GM12878 (cell line): ENCODE data around the gene FAM98C. TPM values are rescaled to one million over a fixed set of nuclear protein-coding genes. Genes with fewer than 3 reads are reported as not detected.
"Not testable (repeated sequence)": the region's sequence is repeated elsewhere in the genome, so short reads cannot be mapped to it uniquely, and the experiment has no call there.

Experiments used
- ATAC-seq: fragments of 200-7000 bp; cut with Tn5 transposase; 3 replicates; pipeline ENCODE4 v1.9.1; 2020; ENCODE audit warnings: mild to moderate bottlenecking, moderate library complexity
- BruUV-seq: library from RNA; stranded (reverse); fragments of 400-500 nt; replicated peaks from 2 replicates; lab custom pipeline; 2021; lab: Mats Ljungman, UMichigan
- CTCF ChIA-PET: fragments of 300-600 bp; sonication (Branson Sonifier 250); formaldehyde crosslinking; extraction: SDS; loops from one replicate; lab custom pipeline; 2021; ENCODE audit warnings: inconsistent platforms; lab: Yijun Ruan, JAX
- POLR2A ChIA-PET: fragments of 350-600 bp; formaldehyde crosslinking; extraction: SDS; loops from one replicate; lab custom pipeline; 2021; ENCODE audit warnings: inconsistent platforms; lab: Charles Lee
- RAD21 ChIA-PET: fragments of 300-600 bp; sonication (Branson Sonifier 250); formaldehyde crosslinking; loops from one replicate; lab custom pipeline; 2023; ENCODE audit warnings: antibody characterized with exemption; ENCODE audit not compliant: unreplicated experiment; lab: Charles Lee
- SMC1A ChIA-PET: fragments of 300-600 bp; sonication (Branson Sonifier 250); formaldehyde crosslinking; loops from one replicate; lab custom pipeline; 2023; ENCODE audit not compliant: unreplicated experiment, uncharacterized antibody; lab: Charles Lee
- DNase-seq: peaks from one replicate; pipeline ENCODE4 v3.0.0-alpha.2; 2011; ENCODE audit warnings: low read depth, low spot score
- FAIRE-seq: peaks from 3 replicates; lab custom pipeline; 2011; peaks lifted over from hg19 to GRCh38; lab: Jason Lieb, UNC
- H2AFZ ChIP-seq: 2 replicates; pipeline ENCODE4 v1.6.0; 2011; ENCODE audit warnings: low read depth, low read length, control low read depth; ENCODE audit not compliant: control insufficient read depth
- H3K27ac ChIP-seq: 2 replicates; pipeline ENCODE4 v1.5.1; 2011; ENCODE audit warnings: control low read depth; ENCODE audit not compliant: control insufficient read depth, insufficient read depth
- H3K27me3 ChIP-seq, 2 experiments: replicated peaks in 1 of 2; 2 replicates each; pipeline versions ENCODE4 v1.6.0 to v1.6.1; 2011; ENCODE audit warnings: low read length in 1 of 2; ENCODE audit not compliant: control insufficient read depth in 2 of 2, insufficient read depth in 2 of 2
- H3K36me3 ChIP-seq, 2 experiments: 2 replicates each; pipeline ENCODE4 v1.5.1; 2011; ENCODE audit warnings: low read length in 1 of 2; ENCODE audit not compliant: control insufficient read depth in 2 of 2, insufficient read depth in 2 of 2
- H3K4me1 ChIP-seq: 2 replicates; pipeline ENCODE4 v1.6.1; 2011; ENCODE audit warnings: mild to moderate bottlenecking, low read length, moderate library complexity, mixed read lengths; ENCODE audit not compliant: control insufficient read depth, insufficient read depth
- H3K4me2 ChIP-seq: 2 replicates; pipeline ENCODE4 v1.6.0; 2011; ENCODE audit warnings: control low read depth; ENCODE audit not compliant: control insufficient read depth, insufficient read depth
- H3K4me3 ChIP-seq: fragments of 200-600 bp; sonication (generic); 2 replicates; pipeline ENCODE4 v1.5.1; 2016
- H3K79me2 ChIP-seq: 2 replicates; pipeline ENCODE4 v1.6.0; 2011; ENCODE audit warnings: low read length; ENCODE audit not compliant: control insufficient read depth, insufficient read depth
- H3K9ac ChIP-seq: 2 replicates; pipeline ENCODE4 v1.8.0; 2011; ENCODE audit warnings: low read length, control low read depth, mixed read lengths; ENCODE audit not compliant: control insufficient read depth, insufficient read depth
- H3K9me3 ChIP-seq: replicated peaks from 3 replicates; pipeline ENCODE4 v1.5.1; 2011; ENCODE audit warnings: mild to moderate bottlenecking, low read length; ENCODE audit not compliant: control insufficient read depth, insufficient read depth
- H4K20me1 ChIP-seq: 2 replicates; pipeline ENCODE4 v1.6.0; 2011; ENCODE audit not compliant: control insufficient read depth, insufficient read depth
- TCF7 ChIP-seq: IDR thresholded peaks from 2 replicates; pipeline ENCODE4 v1.6.1; 2014; ENCODE audit warnings: antibody characterized with exemption, borderline replicate concordance
- WGBS: methylation state at CpG from one replicate; pipeline ENCODE4 v1.1.6; 2016; ENCODE audit warnings: low lambda C conversion rate; ENCODE audit not compliant: insufficient replicate concordance, insufficient coverage; ENCODE audit errors: missing lambda C conversion rate; 5-methylcytosine and 5-hydroxymethylcytosine counted together
- in situ Hi-C: fragments of 300-500 bp; cut with MboI; formaldehyde crosslinking; loops from 9 replicates; pipeline ENCODE4 v1.14.3; 2018; ENCODE audit warnings: mixed read lengths
- intact Hi-C: fragments of 100-400 bp; cut with micrococcal nuclease; formaldehyde crosslinking; loops from one replicate; pipeline ENCODE4 v1.14.2; 2022; ENCODE audit not compliant: unreplicated experiment
- polyA plus RNA-seq, 11 experiments: library from polyadenylated mRNA; depleted of rRNA in 4 of 11; unstranded in 6 of 11; stranded (reverse) in 5 of 11; fragments of >200 nt; fragmentation: Nextera tagmentation in 4 of 11; fragmentation: Illumina TruSeq in 1 of 11; extraction: Ambion mirVana in 4 of 11; extraction: Trizol in 1 of 11; gene quantifications; 1 replicate in 1 of 11; 2 replicates in 10 of 11; pipeline versions ENCODE4 v1.2.1 to v1.2.3, GENCODE V29; 2011 to 2016; ENCODE audit warnings: inconsistent platforms in 2 of 11, missing spikeins in 2 of 11, low read depth in 1 of 11
- total RNA-seq, 4 experiments: library from RNA; depleted of rRNA in 3 of 4; stranded (reverse); fragments of >200 nt in 3 of 4; fragmentation: Illumina TruSeq in 1 of 4; extraction: Trizol in 1 of 4; gene quantifications; 2 replicates each; pipeline versions ENCODE4 v1.2.1 to v1.2.3, GENCODE V29; 2013 to 2021

FAM98C gene
- total and polyA plus RNA-seq, 10 of the 15 experiments (the other 5 are each of a cell fraction or from before 2014, with no cell fraction given): 1.4 to 17.2 (median 9.5) TPM

DNA sequence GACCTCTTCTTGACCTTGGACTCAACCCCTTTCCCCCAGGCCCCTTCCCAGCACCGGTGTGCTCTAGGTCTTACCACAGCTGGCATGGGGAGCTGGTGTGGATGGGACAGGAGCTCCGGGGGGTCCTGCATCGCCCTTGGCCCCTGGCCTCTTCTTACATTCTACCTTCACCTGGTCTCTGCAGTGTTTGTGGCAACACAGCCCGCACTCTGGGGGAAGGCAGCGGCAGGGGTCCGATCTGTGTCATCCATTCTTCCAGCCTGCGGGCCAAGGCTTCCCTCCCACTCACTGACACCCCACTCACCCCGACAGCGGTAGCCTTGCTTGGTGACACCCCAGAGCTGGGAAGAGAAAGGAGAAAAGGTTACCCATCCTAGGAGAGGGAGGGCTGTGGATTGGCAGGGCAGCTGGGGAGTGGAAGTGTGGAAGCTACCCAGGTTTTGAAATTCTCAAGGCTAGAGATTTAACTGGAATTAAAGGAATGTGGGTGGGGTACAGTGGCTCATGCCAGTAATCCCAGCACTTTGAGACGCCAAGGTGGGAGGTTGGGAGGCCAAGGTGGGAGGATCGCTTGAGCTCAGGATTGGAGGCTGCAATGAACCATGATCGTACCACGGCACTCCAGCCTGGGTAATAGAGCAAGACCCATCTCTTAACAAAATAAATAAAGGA, 8.3 kb downstream of the FAM98C start:
- SMC1A ChIA-PET: no interaction called here
- no peaks in the 10 kb centered on the region for H4K20me1 ChIP-seq
- FAIRE-seq: no peak
- DNase-seq: no peak
- BruUV-seq: no TSS peak
- H3K79me2 ChIP-seq: no peaks in the 10 kb centered on the region
- no peaks in the 10 kb centered on the region for H3K27me3 ChIP-seq
- H3K4me1 ChIP-seq: no peaks in the 10 kb centered on the region
- H3K27ac ChIP-seq: no peak overlapping the region
- no peak overlapping the region for H3K4me2 ChIP-seq
- 69% methylated on average over 13 of the region's 13 CpGs for WGBS
- no peak for ATAC-seq
- H3K4me3 ChIP-seq: no peak overlapping the region
- no peak overlapping the region for H2AFZ ChIP-seq
- POLR2A ChIA-PET: interaction anchor here (0.5 kb wide), 1 partner anchor 438 kb away, joined by 5 read pairs; no protein-coding TSS in a partner anchor
- RAD21 ChIA-PET: interaction anchor here (1.3 kb wide), 1 partner anchor 8 kb away, joined by 7 read pairs; the partner anchor contains the start of gene FAM98C
- no peak for TF ChIP-seq TCF7
- CTCF ChIA-PET: interaction anchor here (2.2 kb wide), 1 partner anchor 8 kb away, joined by 8 read pairs; the partner anchor contains the start of gene FAM98C
- in situ Hi-C loops (loop anchor here (25.0 kb wide), 1 partner anchor 226 kb away; the partner anchor contains the start of gene ACTN4), intact Hi-C loops (no loop called here)
- no peak overlapping the region for H3K9ac ChIP-seq
- no peaks in the 10 kb centered on the region for H3K9me3 ChIP-seq
- H3K36me3 ChIP-seq: no peaks in the 10 kb centered on the region

DNA sequence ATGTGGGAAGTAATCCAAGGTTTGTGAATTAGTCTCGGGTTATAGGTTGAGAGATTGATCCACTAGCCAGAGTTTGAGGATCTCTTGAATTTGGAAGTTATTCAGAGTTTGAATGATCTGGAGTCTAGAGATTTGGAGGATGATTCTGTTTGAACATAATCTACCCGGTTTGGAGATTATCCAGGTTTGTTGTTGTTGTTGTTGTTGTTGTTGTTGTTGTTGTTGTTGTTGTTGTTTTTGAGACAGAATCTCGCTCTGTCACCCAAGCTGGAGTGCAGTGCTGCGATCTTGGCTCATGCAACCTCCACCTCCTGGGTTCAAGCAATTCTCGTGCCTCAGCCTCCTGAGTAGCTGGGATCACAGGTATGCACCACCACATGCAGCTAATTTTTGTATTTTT, 9.0 kb downstream of the FAM98C start:
- SMC1A ChIA-PET, FAIRE-seq: not testable (repeated sequence)
- in situ Hi-C loops: loop anchor here (25.0 kb wide), 1 partner anchor 225 kb away; the partner anchor contains the start of gene ACTN4

More for the DNA sequence above, 9.0 kb downstream of the FAM98C start:
- ChIA-PET POLR2A (interaction anchor here (0.5 kb wide), 1 partner anchor 437 kb away, joined by 5 read pairs; no protein-coding TSS in a partner anchor), RAD21 (interaction anchor here (1.3 kb wide), 1 partner anchor 9 kb away, joined by 7 read pairs; the partner anchor contains the start of gene FAM98C), CTCF (interaction anchor here (2.2 kb wide), 1 partner anchor 9 kb away, joined by 8 read pairs; the partner anchor contains the start of gene FAM98C)
- H2AFZ ChIP-seq, H3K9me3 ChIP-seq, DNase-seq, H3K27ac ChIP-seq, H3K79me2 ChIP-seq, H3K4me1 ChIP-seq, ATAC-seq, H3K36me3 ChIP-seq, H3K4me3 ChIP-seq, H4K20me1 ChIP-seq, H3K9ac ChIP-seq, H3K27me3 ChIP-seq, H3K4me2 ChIP-seq, intact Hi-C loops, BruUV-seq: not testable (repeated sequence)
- WGBS: 35% methylated on average over 5 of the region's 5 CpGs
